A673 (cell line): ENCODE results near the gene INTS11.

ENCODE experiments used
- CTCF ChIP-seq: fragments of 300-800, 200-600 bp; sonication (generic); conservative IDR thresholded peaks from 2 replicates; pipeline ENCODE4 v1.5.1; 2017; ENCODE audit warnings: low read depth, mild to moderate bottlenecking, antibody characterized with exemption, low read length, moderate library complexity, mixed read lengths
- EZH2 ChIP-seq: fragments of 200-600 bp; sonication (generic); IDR thresholded peaks from 2 replicates; pipeline ENCODE4 v1.6.1; 2017; ENCODE audit warnings: borderline replicate concordance, low read depth, mild to moderate bottlenecking, mixed read lengths, antibody characterized with exemption, low read length; ENCODE audit not compliant: poor library complexity, severe bottlenecking

GRCh38 chr1:1345384-1345783, 20.9 kb upstream of the INTS11 start:
- TF ChIP-seq CTCF, result no peak
- TF ChIP-seq EZH2, result no peak
